Measurements from ENCODE around the gene SLC38A9. TPM values are rescaled to one million over a fixed set of nuclear protein-coding genes. Genes with fewer than 3 reads are reported as not detected.

SLC38A9 gene
- total and polyA plus RNA-seq, 9 of the 15 experiments (the other 6 are each of a cell fraction or from before 2014, with no cell fraction given), result 14.0 to 34.5 (median 20.7) TPM

- no peaks in the 10 kb centered on the region for H3K9me1 ChIP-seq (ENCODE audit: control insufficient read depth, insufficient read depth, low read length)
- no peaks in the 10 kb centered on the region for H4K20me1 ChIP-seq (replicated peaks; ENCODE audit: control insufficient read depth, insufficient read depth, low read length)
- H3K36me3 ChIP-seq (ENCODE audit: control insufficient read depth, insufficient read depth, low read length), result no peaks in the 10 kb centered on the region
- H3K79me2 ChIP-seq (ENCODE audit: control insufficient read depth, insufficient read depth, low read length), result no peaks in the 10 kb centered on the region
- H3K4me3 ChIP-seq, result no peak overlapping the region
- no peak overlapping the region for H3K4me2 ChIP-seq (ENCODE audit: insufficient read depth, low read length)
- DNase-seq (ENCODE audit: extremely low read depth in 1 of 4, low spot score in 3 of 4) (no peak), FAIRE-seq (peak; percentile 67), ATAC-seq (no peak; the same call in 2 of the 3 replicates)
- no peak overlapping the region for H2AFZ ChIP-seq (ENCODE audit: low read depth, low read length)
- no peak overlapping the region for H3K27ac ChIP-seq (ENCODE audit: extremely low read depth, low read depth, low read length)
- in situ Hi-C loops (cut with MboI), result no loop called here
- no peaks in the 10 kb centered on the region for H3K9me3 ChIP-seq (replicated peaks; ENCODE audit: control insufficient read depth, insufficient read depth, low read depth, low read length)
- 6% methylated on average over 5 of the region's 5 CpGs for WGBS (ENCODE audit: insufficient coverage, low coverage, missing lambda C conversion rate)
- H3K27me3 ChIP-seq (ENCODE audit: control insufficient read depth in 2 of 2, insufficient read depth in 2 of 2, low read length in 2 of 2), result peaks cover 7 to 16% of the 10 kb centered on the region in 2 experiments; a peak in 3 of 5 replicates
- no TSS peak for BruUV-seq (replicated peaks)
- ChIA-PET CTCF (ENCODE audit: low intra/inter-chr PET ratio) (no interaction called here), POLR2A (interaction anchor here (0.7 kb wide), 1 partner anchor 68 kb away, joined by 3 read pairs; no protein-coding TSS in a partner anchor)
- no peak overlapping the region for H3K9ac ChIP-seq (ENCODE audit: insufficient read depth in 1 of 2, low read depth in 2 of 2, low read length in 2 of 2)
- no peaks in the 10 kb centered on the region; a peak in 1 of 5 replicates for H3K4me1 ChIP-seq (replicated peaks in 1 of 2; ENCODE audit: control insufficient read depth in 2 of 2, insufficient read depth in 2 of 2, low read length in 2 of 2)
- intact Hi-C loops (cut with micrococcal nuclease), result no loop called here
- TF ChIP-seq FOXM1 (IDR thresholded peaks at IDR 0.05; ENCODE audit: low read depth), result peak; percentile 30; the same call in 1 of the 2 replicates
- TF ChIP-seq FOXM1 (CRISPR knock-in tag; IDR thresholded peaks at IDR 0.05; ENCODE audit: low read depth), result no peak
- TF ChIP-seq ZSCAN29 (IDR thresholded peaks at IDR 0.05), result no peak
- TF ChIP-seq E4F1 (CRISPR knock-in tag; IDR thresholded peaks at IDR 0.05; ENCODE audit: borderline replicate concordance), result no peak
- peak; percentile 65 for TF ChIP-seq PKNOX1 (IDR thresholded peaks at IDR 0.05)
- TF ChIP-seq RAD21 (CRISPR knock-in tag; conservative IDR thresholded peaks at IDR 0.05 in 1 of 2, IDR thresholded peaks at IDR 0.05 in 1 of 2), result 0 out of 4 replicates have a peak, but pooled peaks have one; percentile 21 to 22
- peak; percentile 47 for TF ChIP-seq GABPA (tag; conservative IDR thresholded peaks at IDR 0.05; ENCODE audit: low read depth)
- TF ChIP-seq KLF10 (CRISPR knock-in tag; IDR thresholded peaks at IDR 0.05), result no peak
- TF ChIP-seq ELK1 (CRISPR knock-in tag; IDR thresholded peaks at IDR 0.05), result no peak
- peak; percentile 56 for TF ChIP-seq L3MBTL2 (IDR thresholded peaks at IDR 0.05)
- TF ChIP-seq SPI1 (IDR thresholded peaks at IDR 0.05; ENCODE audit: borderline replicate concordance, low read depth, low read length), result peak; percentile 84
Measured at GRCh38 chr5:55603922-55604321, 108.2 kb downstream of the SLC38A9 start.
